SW 1271 (cell line): ENCODE data around the gene MAT1A.
"Not testable (repeated sequence)": the region's sequence is repeated elsewhere in the genome, so short reads cannot be mapped to it uniquely, and the experiment has no call there.

ENCODE experiments used
- DNase-seq, 2 experiments: peaks; one replicate each; lab custom pipeline; 2025; lab: John Stamatoyannopoulos, UW

Gene MAT1A

GRCh38 chr10:80289451-80290287 lies at the start of gene MAT1A:
Gene MAT1A, minus strand, starts transcription at chr10:80289658. Its CDS starts 235 bp downstream, at chr10:80289423.
- peak in 1 of 2 experiments; percentile 5 for DNase-seq

GRCh38 chr10:80333983-80334382 lies 44.5 kb upstream of the MAT1A start:
- DNase-seq: no peak

GRCh38 chr10:80324891-80325364 lies 35.5 kb upstream of the MAT1A start:
- DNase-seq: no peak

- DNase-seq: peak in 1 of 2 experiments; percentile 29
Measured at GRCh38 chr10:80324086-80324485, 34.6 kb upstream of the MAT1A start.

- DNase-seq: no peak
Measured at GRCh38 chr10:80323311-80323710, 33.9 kb upstream of the MAT1A start.

GRCh38 chr10:80322711-80323110 lies 33.3 kb upstream of the MAT1A start:
- DNase-seq: no peak

- DNase-seq: no peak
Measured at GRCh38 chr10:80322158-80322557, 32.7 kb upstream of the MAT1A start.

- DNase-seq: no peak
Measured at GRCh38 chr10:80321183-80321582, 31.7 kb upstream of the MAT1A start.

- no peak for DNase-seq
Measured at GRCh38 chr10:80320377-80320776, 30.9 kb upstream of the MAT1A start.

- DNase-seq: no peak
Measured at GRCh38 chr10:80319725-80320290, 30.4 kb upstream of the MAT1A start.

GRCh38 chr10:80319318-80319717 lies 29.9 kb upstream of the MAT1A start:
- no peak for DNase-seq

GRCh38 chr10:80318742-80319141 lies 29.3 kb upstream of the MAT1A start:
- DNase-seq: no peak

- no peak for DNase-seq
Measured at GRCh38 chr10:80315391-80315790, 25.9 kb upstream of the MAT1A start.

GRCh38 chr10:80313523-80313922 lies 24.1 kb upstream of the MAT1A start:
- DNase-seq: no peak

- DNase-seq: not testable (repeated sequence)
Measured at GRCh38 chr10:80305989-80306388, 16.5 kb upstream of the MAT1A start.

- DNase-seq: no peak
Measured at GRCh38 chr10:80296942-80297341, 7.5 kb upstream of the MAT1A start.

GRCh38 chr10:80292607-80293239 lies 3.3 kb upstream of the MAT1A start:
- no peak for DNase-seq

- no peak for DNase-seq
Measured at GRCh38 chr10:80290474-80291220, 1.2 kb upstream of the MAT1A start.

GRCh38 chr10:80288849-80289248 lies 609 bp downstream of the MAT1A start:
- no peak for DNase-seq

GRCh38 chr10:80284522-80284921 lies 4.9 kb downstream of the MAT1A start:
- no peak for DNase-seq

GRCh38 chr10:80283536-80284199 lies 5.8 kb downstream of the MAT1A start:
- no peak for DNase-seq

GRCh38 chr10:80283119-80283518 lies 6.3 kb downstream of the MAT1A start:
- DNase-seq: no peak
